GM12801 (cell line): ENCODE measurements around the gene AMPD3.

Experiments
- TF ChIP-seq, protein P1 (sequence below): IDR thresholded peaks from one replicate; pipeline ENCODE4 v1.5.1; 2011; ENCODE audit warnings: control low read depth; ENCODE audit not compliant: insufficient read length; ENCODE audit errors: extremely low read depth

The AMPD3 gene

DNA sequence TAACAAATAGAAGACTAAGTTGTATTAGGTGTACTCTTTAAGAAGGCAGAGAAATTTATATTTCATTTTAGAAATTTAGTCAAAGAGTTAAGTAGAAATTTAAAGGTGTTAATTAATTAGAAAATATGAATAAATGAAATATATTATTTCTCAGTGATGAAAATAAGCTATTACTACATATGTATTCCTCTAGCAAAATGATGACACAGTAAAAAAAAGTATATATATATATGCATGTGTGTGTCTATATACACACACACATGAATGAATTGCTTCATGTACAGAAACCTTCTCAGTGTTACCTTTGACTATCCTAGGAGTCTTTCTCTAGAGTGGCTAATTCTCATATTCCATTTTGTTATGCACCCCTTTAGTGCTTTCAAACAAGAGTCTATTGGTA lies 78.3 kb downstream of the AMPD3 start:
- TF ChIP-seq, protein P1, sequence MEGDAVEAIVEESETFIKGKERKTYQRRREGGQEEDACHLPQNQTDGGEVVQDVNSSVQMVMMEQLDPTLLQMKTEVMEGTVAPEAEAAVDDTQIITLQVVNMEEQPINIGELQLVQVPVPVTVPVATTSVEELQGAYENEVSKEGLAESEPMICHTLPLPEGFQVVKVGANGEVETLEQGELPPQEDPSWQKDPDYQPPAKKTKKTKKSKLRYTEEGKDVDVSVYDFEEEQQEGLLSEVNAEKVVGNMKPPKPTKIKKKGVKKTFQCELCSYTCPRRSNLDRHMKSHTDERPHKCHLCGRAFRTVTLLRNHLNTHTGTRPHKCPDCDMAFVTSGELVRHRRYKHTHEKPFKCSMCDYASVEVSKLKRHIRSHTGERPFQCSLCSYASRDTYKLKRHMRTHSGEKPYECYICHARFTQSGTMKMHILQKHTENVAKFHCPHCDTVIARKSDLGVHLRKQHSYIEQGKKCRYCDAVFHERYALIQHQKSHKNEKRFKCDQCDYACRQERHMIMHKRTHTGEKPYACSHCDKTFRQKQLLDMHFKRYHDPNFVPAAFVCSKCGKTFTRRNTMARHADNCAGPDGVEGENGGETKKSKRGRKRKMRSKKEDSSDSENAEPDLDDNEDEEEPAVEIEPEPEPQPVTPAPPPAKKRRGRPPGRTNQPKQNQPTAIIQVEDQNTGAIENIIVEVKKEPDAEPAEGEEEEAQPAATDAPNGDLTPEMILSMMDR = no peak

DNA sequence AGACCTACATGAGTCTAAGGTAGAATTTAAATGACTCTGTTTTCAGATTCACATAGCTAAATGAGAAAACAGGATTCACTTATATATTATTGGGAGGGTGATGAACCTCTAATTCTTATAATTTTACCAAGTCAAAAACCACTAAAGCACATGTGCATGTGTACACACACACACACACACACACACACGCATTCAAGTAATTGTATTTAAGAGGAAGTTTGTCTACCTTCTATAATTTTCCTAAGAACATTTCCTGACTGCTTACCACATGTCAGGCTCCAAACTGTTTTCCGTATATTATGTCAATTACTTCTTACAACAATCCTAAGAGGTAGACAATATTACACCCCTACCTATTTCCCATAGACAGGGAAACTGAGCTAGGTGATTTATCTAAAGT lies 79.3 kb downstream of the AMPD3 start:
- TF ChIP-seq, protein P1 = no peak

DNA sequence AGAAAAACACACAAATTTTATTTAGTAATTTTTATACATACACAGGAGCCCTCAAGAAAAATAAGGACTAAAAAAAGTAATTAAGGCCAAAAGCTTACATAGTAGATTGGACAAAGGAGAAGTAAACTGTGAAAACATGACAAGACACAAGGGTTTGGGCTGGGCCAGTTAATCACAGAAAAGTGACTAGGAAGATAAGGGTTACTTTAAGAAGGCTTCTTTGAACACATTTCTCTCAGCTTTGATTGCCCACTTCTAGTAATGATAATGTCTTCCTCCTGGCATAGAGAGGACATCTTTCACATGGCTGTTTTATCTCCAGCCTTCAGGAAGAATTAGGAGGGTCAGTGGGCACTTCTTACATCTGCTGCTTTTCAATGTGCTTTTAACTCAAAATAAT lies 82.5 kb downstream of the AMPD3 start:
- TF ChIP-seq, protein P1 = no peak

DNA sequence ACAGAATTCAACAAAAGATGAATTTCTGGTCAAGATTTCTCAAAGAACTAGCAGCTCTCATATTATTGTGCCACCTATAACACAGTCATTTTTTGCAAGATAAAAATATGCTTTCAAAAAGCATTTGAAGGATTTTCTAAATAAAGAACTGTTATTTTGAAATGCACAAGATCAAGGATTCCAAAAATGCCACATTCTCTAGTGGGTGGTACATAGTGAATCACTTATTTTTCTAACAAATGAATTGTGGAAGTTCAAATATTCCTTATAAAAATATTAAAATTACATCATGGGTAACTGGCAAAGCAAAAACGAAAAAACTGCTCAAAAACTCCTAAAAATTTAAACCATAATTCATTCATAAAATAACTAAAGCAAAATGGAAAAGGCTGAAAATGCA lies 83.9 kb downstream of the AMPD3 start:
- TF ChIP-seq, protein P1 = no peak

DNA sequence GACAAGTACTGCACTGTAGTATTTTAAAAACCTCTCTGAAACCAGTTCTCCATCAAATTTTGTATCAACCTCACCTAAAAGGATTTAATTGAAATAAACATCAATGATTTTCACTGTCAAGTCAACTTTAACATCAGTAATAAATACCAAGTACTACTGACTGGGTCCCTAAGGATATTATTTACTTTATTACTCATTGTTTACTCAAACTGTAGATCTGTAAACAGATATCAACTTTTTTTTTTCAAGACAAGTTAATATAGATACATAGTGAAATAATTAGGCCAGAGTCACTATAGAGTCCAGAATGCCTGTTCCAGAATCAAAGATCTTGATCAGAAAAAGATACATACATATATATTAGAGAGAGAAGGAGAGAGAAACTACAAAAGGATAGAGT lies 84.3 kb downstream of the AMPD3 start:
- TF ChIP-seq, protein P1 = no peak

DNA sequence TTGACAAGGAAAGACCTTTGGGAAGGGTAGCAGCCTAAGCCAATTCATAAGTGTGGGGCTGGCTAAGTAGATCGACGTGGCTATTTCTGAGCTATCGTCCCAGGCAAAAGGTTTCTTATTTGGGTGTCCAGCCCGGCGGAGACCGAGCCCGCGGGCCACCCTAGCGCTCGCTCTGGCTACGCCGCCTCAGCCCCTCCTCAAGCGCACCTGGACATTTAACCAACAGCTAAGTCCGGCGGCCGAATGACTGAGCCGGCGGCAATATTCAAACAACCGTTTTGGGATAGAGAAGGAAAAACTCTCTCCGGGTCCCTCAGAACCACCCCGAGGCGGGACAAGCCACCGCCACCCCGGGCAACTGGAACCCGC lies 85.5 kb downstream of the AMPD3 start:
- TF ChIP-seq, protein P1 = no peak

DNA sequence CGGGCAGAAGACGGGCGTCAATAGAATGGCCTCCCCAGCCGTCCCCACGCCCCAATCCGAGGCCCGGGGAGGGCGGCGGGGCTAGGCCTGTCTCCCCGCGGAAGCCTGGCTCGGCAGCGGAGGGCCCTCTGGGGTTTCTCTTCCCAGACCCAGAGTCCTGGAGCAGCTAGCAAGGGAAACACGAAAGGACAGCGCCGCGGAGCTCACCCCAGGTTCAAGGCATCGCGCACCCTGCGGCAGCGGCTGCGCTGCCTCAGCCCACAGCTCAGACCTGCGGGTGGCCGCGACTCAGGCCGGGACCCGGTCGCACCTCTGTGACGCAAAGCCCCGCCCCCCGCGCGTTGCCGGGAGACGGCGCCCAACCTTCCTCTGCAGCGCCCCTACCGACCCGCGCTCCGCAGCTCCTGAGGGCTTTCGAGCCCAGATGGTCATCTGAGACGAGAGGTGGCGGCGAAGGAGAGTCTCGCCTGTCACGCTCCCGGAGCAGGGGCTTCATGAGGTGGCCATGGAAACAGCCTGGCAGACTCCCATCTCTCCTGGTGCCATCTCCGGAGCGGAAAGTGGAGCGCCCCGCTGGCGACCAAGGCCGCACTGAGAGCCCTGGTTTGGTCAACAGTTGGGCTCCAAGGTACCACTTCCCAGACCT lies 86.0 kb downstream of the AMPD3 start, which contains the start of gene RNF141:
Gene RNF141, minus strand, starts transcription at position 273 of the 646 bp plus-strand sequence. CDS start 7,029 bp downstream, outside the sequence.
- TF ChIP-seq, protein P1 = no peak
